ENCODE measurements around the gene WWC2. TPM values are rescaled to one million over a fixed set of nuclear protein-coding genes. Genes with fewer than 3 reads are reported as not detected.

WWC2 gene
- total RNA-seq, 1 donor from 2014 or later = 48.0 TPM

- Mint-ChIP-seq H3K4me3 (ENCODE audit: unreplicated experiment) (no peak overlapping the region), H3K36me3 (ENCODE audit: low read depth) (peaks cover 2% of the 10 kb centered on the region), H3K9me3 (ENCODE audit: low read depth) (peaks cover 3% of the 10 kb centered on the region), H3K27ac (ENCODE audit: unreplicated experiment) (peak overlapping the region; percentile 29), H3K4me1 (ENCODE audit: low read depth) (peaks cover 25% of the 10 kb centered on the region), H3K27me3 (ENCODE audit: low read depth) (no peaks in the 10 kb centered on the region)
- TF ChIP-seq, protein P1, sequence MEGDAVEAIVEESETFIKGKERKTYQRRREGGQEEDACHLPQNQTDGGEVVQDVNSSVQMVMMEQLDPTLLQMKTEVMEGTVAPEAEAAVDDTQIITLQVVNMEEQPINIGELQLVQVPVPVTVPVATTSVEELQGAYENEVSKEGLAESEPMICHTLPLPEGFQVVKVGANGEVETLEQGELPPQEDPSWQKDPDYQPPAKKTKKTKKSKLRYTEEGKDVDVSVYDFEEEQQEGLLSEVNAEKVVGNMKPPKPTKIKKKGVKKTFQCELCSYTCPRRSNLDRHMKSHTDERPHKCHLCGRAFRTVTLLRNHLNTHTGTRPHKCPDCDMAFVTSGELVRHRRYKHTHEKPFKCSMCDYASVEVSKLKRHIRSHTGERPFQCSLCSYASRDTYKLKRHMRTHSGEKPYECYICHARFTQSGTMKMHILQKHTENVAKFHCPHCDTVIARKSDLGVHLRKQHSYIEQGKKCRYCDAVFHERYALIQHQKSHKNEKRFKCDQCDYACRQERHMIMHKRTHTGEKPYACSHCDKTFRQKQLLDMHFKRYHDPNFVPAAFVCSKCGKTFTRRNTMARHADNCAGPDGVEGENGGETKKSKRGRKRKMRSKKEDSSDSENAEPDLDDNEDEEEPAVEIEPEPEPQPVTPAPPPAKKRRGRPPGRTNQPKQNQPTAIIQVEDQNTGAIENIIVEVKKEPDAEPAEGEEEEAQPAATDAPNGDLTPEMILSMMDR (IDR thresholded peaks at IDR 0.05) = no peak
- DNase-seq (ENCODE audit: low spot score) = no peak
Measured at GRCh38 chr4:183183906-183184535, 85.0 kb downstream of the WWC2 start.

DNA sequence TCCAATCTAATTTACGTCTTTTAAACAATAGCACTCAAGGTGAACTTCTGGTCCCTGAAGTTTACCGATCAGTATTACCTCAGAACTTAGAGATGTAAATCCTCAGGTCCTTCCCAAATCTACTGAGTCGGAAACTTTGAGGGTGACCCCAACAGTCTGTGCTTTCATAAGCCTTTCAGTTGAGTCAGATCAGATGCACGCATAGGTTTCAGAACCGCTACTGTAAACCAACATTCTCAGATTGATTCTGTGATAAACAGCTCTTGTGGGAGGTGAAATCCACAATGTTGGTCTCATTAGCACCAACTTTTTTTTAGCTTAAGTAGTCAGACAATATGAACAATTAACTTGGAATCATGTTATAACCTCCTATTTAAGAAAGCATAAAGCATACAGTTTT is 86.0 kb downstream of the WWC2 start:
- no peaks in the 10 kb centered on the region for H3K27me3 Mint-ChIP-seq (ENCODE audit: low read depth)
- H3K4me1 Mint-ChIP-seq (ENCODE audit: low read depth) = peaks cover 19% of the 10 kb centered on the region
- peaks cover 3% of the 10 kb centered on the region for H3K9me3 Mint-ChIP-seq (ENCODE audit: low read depth)
- TF ChIP-seq, protein P1 (IDR thresholded peaks at IDR 0.05) = no peak
- H3K27ac Mint-ChIP-seq (ENCODE audit: unreplicated experiment) = no peak overlapping the region
- peaks cover 2% of the 10 kb centered on the region for H3K36me3 Mint-ChIP-seq (ENCODE audit: low read depth)
- DNase-seq (ENCODE audit: low spot score) = no peak
- no peak overlapping the region for H3K4me3 Mint-ChIP-seq (ENCODE audit: unreplicated experiment)

DNA sequence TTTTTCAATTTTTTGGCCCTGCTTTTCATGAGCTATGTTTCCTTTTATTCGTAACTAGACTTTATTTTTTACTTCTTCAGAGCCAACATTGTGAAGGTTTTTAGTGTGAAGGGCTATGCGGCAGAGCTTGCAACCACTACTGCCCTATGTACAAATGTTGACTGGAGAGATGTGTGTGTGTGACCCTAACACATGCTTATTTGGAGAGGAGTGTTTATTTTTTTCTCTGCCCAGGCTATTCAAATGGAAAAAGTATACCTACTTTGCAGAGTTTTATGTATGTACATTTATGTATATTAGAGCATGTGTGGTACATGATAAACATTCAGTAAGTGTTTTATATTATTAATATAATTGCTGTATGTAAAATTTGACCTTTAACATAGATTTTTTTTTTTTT is 86.5 kb downstream of the WWC2 start:
- TF ChIP-seq, protein P1 (IDR thresholded peaks at IDR 0.05) = no peak
- Mint-ChIP-seq H3K4me1 (ENCODE audit: low read depth) (peaks cover 15% of the 10 kb centered on the region), H3K27me3 (ENCODE audit: low read depth) (no peaks in the 10 kb centered on the region), H3K36me3 (ENCODE audit: low read depth) (peaks cover 2% of the 10 kb centered on the region), H3K9me3 (ENCODE audit: low read depth) (peaks cover 3% of the 10 kb centered on the region), H3K4me3 (ENCODE audit: unreplicated experiment) (no peak overlapping the region), H3K27ac (ENCODE audit: unreplicated experiment) (no peak overlapping the region)
- DNase-seq (ENCODE audit: low spot score) = no peak

DNA sequence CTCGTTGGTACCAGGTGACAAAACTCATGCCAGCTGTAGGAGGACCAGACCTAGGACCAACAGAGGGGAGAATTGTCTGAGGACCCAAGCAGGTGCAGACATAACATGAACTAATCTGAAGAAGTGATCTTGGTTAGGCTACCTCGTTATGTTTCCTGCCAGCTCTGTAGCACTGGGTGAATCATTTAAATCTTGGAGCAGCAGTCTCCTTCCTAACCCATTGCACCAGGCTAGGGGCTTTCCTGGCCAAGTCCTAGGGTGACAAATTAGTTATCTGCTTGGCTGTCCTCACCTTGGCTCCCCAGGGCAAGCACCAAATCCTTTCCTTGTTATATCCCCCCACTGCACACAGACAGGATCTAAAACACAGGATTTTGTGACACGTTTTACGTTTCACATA is 87.8 kb downstream of the WWC2 start:
- Mint-ChIP-seq H3K36me3 (ENCODE audit: low read depth) (peaks cover 2% of the 10 kb centered on the region), H3K9me3 (ENCODE audit: low read depth) (peaks cover 3% of the 10 kb centered on the region), H3K27ac (ENCODE audit: unreplicated experiment) (no peak overlapping the region), H3K27me3 (ENCODE audit: low read depth) (no peaks in the 10 kb centered on the region), H3K4me3 (ENCODE audit: unreplicated experiment) (no peak overlapping the region), H3K4me1 (ENCODE audit: low read depth) (peaks cover 19% of the 10 kb centered on the region)
- DNase-seq (ENCODE audit: low spot score) = no peak
- TF ChIP-seq, protein P1 (IDR thresholded peaks at IDR 0.05) = no peak

- Mint-ChIP-seq H3K4me3 (ENCODE audit: unreplicated experiment) (no peak overlapping the region), H3K4me1 (ENCODE audit: low read depth) (peaks cover 22% of the 10 kb centered on the region), H3K36me3 (ENCODE audit: low read depth) (peaks cover 6% of the 10 kb centered on the region), H3K9me3 (ENCODE audit: low read depth) (no peaks in the 10 kb centered on the region), H3K27me3 (ENCODE audit: low read depth) (no peaks in the 10 kb centered on the region), H3K27ac (ENCODE audit: unreplicated experiment) (no peak overlapping the region)
- TF ChIP-seq, protein P1 (IDR thresholded peaks at IDR 0.05) = no peak
- DNase-seq (ENCODE audit: low spot score) = no peak
Measured at GRCh38 chr4:183190900-183191527, 92.0 kb downstream of the WWC2 start.
